Activated CD4-positive, alpha-beta memory T cell treated with anti-CD3 and anti-CD28 coated beads for 36 hours (primary cell): Measurements from ENCODE around the gene ANTXRL. TPM values are rescaled to one million over a fixed set of nuclear protein-coding genes. Genes with fewer than 3 reads are reported as not detected.
"Not testable (repeated sequence)": the region's sequence is repeated elsewhere in the genome, so short reads cannot be mapped to it uniquely, and the experiment has no call there.

Experiments used
- CTCF ChIA-PET: fragments of 350-600 bp; sonication (Branson Sonifier 250); formaldehyde crosslinking; loops from one replicate; lab custom pipeline; 2021; ENCODE audit warnings: antibody characterized with exemption, inconsistent platforms; lab: Charles Lee
- POLR2A ChIA-PET: fragments of 350-600 bp; sonication (Branson Sonifier 250); formaldehyde crosslinking; loops from one replicate; lab custom pipeline; 2021; ENCODE audit warnings: antibody characterized with exemption; lab: Charles Lee
- DNase-seq: peaks from one replicate; pipeline ENCODE4 v3.0.0-alpha.2; 2020
- H3K27ac Mint-ChIP-seq: one replicate; pipeline ENCODE4 v1.8.0; 2021; ENCODE audit warnings: mixed read lengths
- H3K27me3 Mint-ChIP-seq: one replicate; pipeline ENCODE4 v1.8.0; 2021; ENCODE audit warnings: mixed read lengths
- H3K36me3 Mint-ChIP-seq: one replicate; pipeline ENCODE4 v1.8.0; 2021; ENCODE audit warnings: mixed read lengths
- H3K4me1 Mint-ChIP-seq: one replicate; pipeline ENCODE4 v1.8.0; 2021; ENCODE audit warnings: low read depth, mixed read lengths
- H3K4me3 Mint-ChIP-seq: one replicate; pipeline ENCODE4 v1.8.0; 2021; ENCODE audit warnings: mild to moderate bottlenecking, mixed read lengths
- H3K9me3 Mint-ChIP-seq: one replicate; pipeline ENCODE4 v1.8.0; 2021; ENCODE audit warnings: mixed read lengths
- intact Hi-C: fragments of 100-400 bp; cut with micrococcal nuclease; formaldehyde crosslinking; loops from one replicate; pipeline ENCODE4 v1.15.1; 2023
- total RNA-seq, 2 experiments: library from RNA; stranded (reverse); gene quantifications; one replicate each; pipeline ENCODE4 v1.2.3, GENCODE V29; 2021

ANTXRL gene
- total RNA-seq, 2 experiments from 2014 or later = not detected

- ChIA-PET CTCF (interaction anchor here (1.0 to 1.2 kb wide), 2 partner anchors 10 to 11 kb away, joined by 3 to 4 read pairs; no protein-coding TSS in a partner anchor), POLR2A (no interaction called here)
- DNase-seq = peak; percentile 16
- H3K36me3 Mint-ChIP-seq = no peaks in the 10 kb centered on the region
- no peak overlapping the region for H3K4me3 Mint-ChIP-seq
- H3K27ac Mint-ChIP-seq = no peak overlapping the region
- intact Hi-C loops = loop anchor here (10.0 kb wide), 1 partner anchor 685 kb away; no protein-coding TSS in a partner anchor
- no peaks in the 10 kb centered on the region for H3K9me3 Mint-ChIP-seq
- H3K27me3 Mint-ChIP-seq = no peaks in the 10 kb centered on the region
- H3K4me1 Mint-ChIP-seq = peaks cover 45% of the 10 kb centered on the region
These were observed 16.5 kb upstream of the ANTXRL start for GRCh38 chr10:46270086-46270811.

GRCh38 chr10:46270963-46271530 is 15.8 kb upstream of the ANTXRL start:
- CTCF ChIA-PET = interaction anchor here (1.2 kb wide), 1 partner anchor 10 kb away, joined by 4 read pairs; no protein-coding TSS in a partner anchor
- H3K27me3 Mint-ChIP-seq, H3K27ac Mint-ChIP-seq, H3K36me3 Mint-ChIP-seq, H3K4me3 Mint-ChIP-seq, H3K9me3 Mint-ChIP-seq, POLR2A ChIA-PET: not testable (repeated sequence)
- peaks cover 43% of the 10 kb centered on the region for H3K4me1 Mint-ChIP-seq
- intact Hi-C loops = loop anchor here (10.0 kb wide), 1 partner anchor 686 kb away; no protein-coding TSS in a partner anchor
- peak; percentile 6 for DNase-seq

GRCh38 chr10:46271795-46272499 is 14.8 kb upstream of the ANTXRL start:
- CTCF ChIA-PET = interaction anchor here (0.7 kb wide), 1 partner anchor 22 kb away, joined by 3 read pairs; no protein-coding TSS in a partner anchor
- peak; percentile 23 for DNase-seq
- H3K27me3 Mint-ChIP-seq, H3K9me3 Mint-ChIP-seq, POLR2A ChIA-PET, H3K4me3 Mint-ChIP-seq, H3K36me3 Mint-ChIP-seq: not testable (repeated sequence)
- Mint-ChIP-seq H3K4me1 (peaks cover 40% of the 10 kb centered on the region), H3K27ac (peak overlapping the region; percentile 68)
- intact Hi-C loops = loop anchor here (10.0 kb wide), 1 partner anchor 687 kb away; no protein-coding TSS in a partner anchor

GRCh38 chr10:46272863-46273415 is 13.9 kb upstream of the ANTXRL start:
- H3K4me3 Mint-ChIP-seq = no peak overlapping the region
- intact Hi-C loops = loop anchor here (10.0 kb wide), 1 partner anchor 688 kb away; no protein-coding TSS in a partner anchor
- H3K36me3 Mint-ChIP-seq = no peaks in the 10 kb centered on the region
- H3K27ac Mint-ChIP-seq = peak overlapping the region; percentile 57
- peaks cover 40% of the 10 kb centered on the region for H3K4me1 Mint-ChIP-seq
- H3K9me3 Mint-ChIP-seq = no peaks in the 10 kb centered on the region
- CTCF ChIA-PET = no interaction called here
- POLR2A ChIA-PET = no interaction called here
- no peak for DNase-seq
- no peaks in the 10 kb centered on the region for H3K27me3 Mint-ChIP-seq

- CTCF ChIA-PET = no interaction called here
- Mint-ChIP-seq H3K27ac (peak overlapping the region; percentile 57), H3K36me3 (no peaks in the 10 kb centered on the region), H3K4me1 (peaks cover 40% of the 10 kb centered on the region), H3K4me3 (no peak overlapping the region), H3K9me3 (no peaks in the 10 kb centered on the region), H3K27me3 (no peaks in the 10 kb centered on the region)
- DNase-seq = peak; percentile 32
- intact Hi-C loops = loop anchor here (10.0 kb wide), 1 partner anchor 689 kb away; no protein-coding TSS in a partner anchor
- POLR2A ChIA-PET = no interaction called here
These were observed 13.0 kb upstream of the ANTXRL start for GRCh38 chr10:46273506-46274477.

GRCh38 chr10:46277840-46278239 is 9.0 kb upstream of the ANTXRL start:
- POLR2A ChIA-PET = no interaction called here
- Mint-ChIP-seq H3K4me1 (peaks cover 15% of the 10 kb centered on the region), H3K36me3 (no peaks in the 10 kb centered on the region), H3K4me3 (no peak overlapping the region), H3K27ac (no peak overlapping the region), H3K27me3 (no peaks in the 10 kb centered on the region), H3K9me3 (no peaks in the 10 kb centered on the region)
- no peak for DNase-seq
- CTCF ChIA-PET = no interaction called here
- intact Hi-C loops = loop anchor here (10.0 kb wide), 1 partner anchor 693 kb away; no protein-coding TSS in a partner anchor

GRCh38 chr10:46282421-46282831 is 4.4 kb upstream of the ANTXRL start:
- H3K27ac Mint-ChIP-seq, DNase-seq, H3K36me3 Mint-ChIP-seq, H3K27me3 Mint-ChIP-seq, H3K9me3 Mint-ChIP-seq: not testable (repeated sequence)
- Mint-ChIP-seq H3K4me3 (peak overlapping the region; percentile 61), H3K4me1 (peaks cover 20% of the 10 kb centered on the region)
- ChIA-PET POLR2A (interaction anchor here (1.3 kb wide), 1 partner anchor 176 kb away, joined by 7 read pairs; no protein-coding TSS in a partner anchor), CTCF (interaction anchor here (0.7 to 1.5 kb wide), 2 partner anchors 13 to 23 kb away, joined by 3 to 5 read pairs; no protein-coding TSS in a partner anchor)
- intact Hi-C loops = loop anchor here (5.0 kb wide), 1 partner anchor 175 kb away; no protein-coding TSS in a partner anchor

- Mint-ChIP-seq H3K27ac (no peak overlapping the region), H3K9me3 (no peaks in the 10 kb centered on the region), H3K4me1 (peaks cover 20% of the 10 kb centered on the region), H3K36me3 (no peaks in the 10 kb centered on the region), H3K27me3 (peaks cover 1% of the 10 kb centered on the region), H3K4me3 (peak overlapping the region; percentile 85)
- POLR2A ChIA-PET = interaction anchor here (1.1 to 1.3 kb wide), 2 partner anchors 15 to 176 kb away, joined by 3 to 7 read pairs; no protein-coding TSS in a partner anchor
- intact Hi-C loops = loop anchor here (5.0 kb wide), 1 partner anchor 176 kb away; no protein-coding TSS in a partner anchor
- CTCF ChIA-PET = interaction anchor here (0.7 to 1.5 kb wide), 3 partner anchors 14 to 44 kb away, joined by 3 to 5 read pairs (median 3); no protein-coding TSS in a partner anchor
- peak; percentile 56 for DNase-seq
These were observed 3.8 kb upstream of the ANTXRL start for GRCh38 chr10:46282842-46283574.

GRCh38 chr10:46283580-46284285 is 3.1 kb upstream of the ANTXRL start:
- no peak for DNase-seq
- ChIA-PET CTCF (interaction anchor here (1.0 to 1.5 kb wide), 2 partner anchors 15 to 45 kb away, joined by 3 to 5 read pairs; no protein-coding TSS in a partner anchor), POLR2A (interaction anchor here (1.1 kb wide), 1 partner anchor 15 kb away, joined by 3 read pairs; no protein-coding TSS in a partner anchor)
- H3K4me1 Mint-ChIP-seq = peaks cover 20% of the 10 kb centered on the region
- H3K27me3 Mint-ChIP-seq = peaks cover 1% of the 10 kb centered on the region
- no peaks in the 10 kb centered on the region for H3K36me3 Mint-ChIP-seq
- H3K27ac Mint-ChIP-seq = peak overlapping the region; percentile 39
- H3K4me3 Mint-ChIP-seq = peak overlapping the region; percentile 85
- H3K9me3 Mint-ChIP-seq = no peaks in the 10 kb centered on the region
- intact Hi-C loops = loop anchor here (1.0 to 5.0 kb wide), 2 partner anchors 14 to 176 kb away; no protein-coding TSS in a partner anchor
